T47D (cell line): ENCODE measurements around the gene L2HGDH.
"Not testable (repeated sequence)": the region's sequence is repeated elsewhere in the genome, so short reads cannot be mapped to it uniquely, and the experiment has no call there.

ENCODE experiments used
- DNase-seq, 2 experiments: peaks; one replicate each; pipeline versions ENCODE4 v3.0.0 to v3.0.0-alpha.2; 2011 to 2012; ENCODE audit warnings: low read depth in 1 of 2, low spot score in 1 of 2
- JUND ChIP-seq: IDR thresholded peaks from 2 replicates; pipeline ENCODE4 v1.6.1; 2012; ENCODE audit warnings: low read depth
- in situ Hi-C: cut with HindIII; loops from 2 replicates; pipeline ENCODE4 v1.10.0; 2016; ENCODE audit warnings: low sequenced_read_pairs, low pct_unique_long_range_greater_than_20kb

L2HGDH gene

GRCh38 chr14:50335389-50335788 lies 23.4 kb upstream of the L2HGDH start:
- in situ Hi-C loops, result no loop called here
- DNase-seq, result peak in 1 of 2 experiments; percentile 36
- TF ChIP-seq JUND, result no peak

GRCh38 chr14:50334211-50334610 lies 22.2 kb upstream of the L2HGDH start:
- in situ Hi-C loops, result no loop called here
- TF ChIP-seq JUND, result no peak
- no peak for DNase-seq

GRCh38 chr14:50333014-50333509 lies 21.0 kb upstream of the L2HGDH start:
- TF ChIP-seq JUND, result no peak
- in situ Hi-C loops, result no loop called here
- peak in 1 of 2 experiments; percentile 39 for DNase-seq

- in situ Hi-C loops, result no loop called here
- no peak for TF ChIP-seq JUND
- DNase-seq, result no peak
Measured at GRCh38 chr14:50331596-50331995, 19.6 kb upstream of the L2HGDH start.

GRCh38 chr14:50321009-50321660 lies 9.1 kb upstream of the L2HGDH start:
- DNase-seq, result peak; percentile 58 to 89
- in situ Hi-C loops, result no loop called here
- no peak for TF ChIP-seq JUND

- TF ChIP-seq JUND, result no peak
- in situ Hi-C loops, result no loop called here
- DNase-seq, result no peak
Measured at GRCh38 chr14:50320283-50320682, 8.3 kb upstream of the L2HGDH start.

- no peak for TF ChIP-seq JUND
- no peak for DNase-seq
- in situ Hi-C loops, result no loop called here
Measured at GRCh38 chr14:50319721-50320120, 7.7 kb upstream of the L2HGDH start.

GRCh38 chr14:50319293-50319692 lies 7.3 kb upstream of the L2HGDH start:
- TF ChIP-seq JUND, result no peak
- in situ Hi-C loops, result no loop called here
- no peak for DNase-seq

GRCh38 chr14:50318031-50318626 lies 6.1 kb upstream of the L2HGDH start:
- in situ Hi-C loops, result no loop called here
- TF ChIP-seq JUND, result no peak
- peak; percentile 21 to 52 for DNase-seq

- in situ Hi-C loops, DNase-seq: not testable (repeated sequence)
Measured at GRCh38 chr14:50314098-50314497, 2.1 kb upstream of the L2HGDH start.

GRCh38 chr14:50312734-50313054 lies 665 bp upstream of the L2HGDH start:
- peak in 1 of 2 experiments; percentile 85 for DNase-seq
- in situ Hi-C loops, result no loop called here
- TF ChIP-seq JUND, result no peak

- no peak for TF ChIP-seq JUND
- in situ Hi-C loops, result no loop called here
- DNase-seq, result peak in 1 of 2 experiments; percentile 90
Measured at GRCh38 chr14:50311337-50311971, 575 bp downstream of the L2HGDH start.

- TF ChIP-seq JUND, result no peak
- in situ Hi-C loops, result no loop called here
- no peak for DNase-seq
Measured at GRCh38 chr14:50310445-50310844, 1.6 kb downstream of the L2HGDH start.
